ENCODE results near the gene SLC38A2.

DNA sequence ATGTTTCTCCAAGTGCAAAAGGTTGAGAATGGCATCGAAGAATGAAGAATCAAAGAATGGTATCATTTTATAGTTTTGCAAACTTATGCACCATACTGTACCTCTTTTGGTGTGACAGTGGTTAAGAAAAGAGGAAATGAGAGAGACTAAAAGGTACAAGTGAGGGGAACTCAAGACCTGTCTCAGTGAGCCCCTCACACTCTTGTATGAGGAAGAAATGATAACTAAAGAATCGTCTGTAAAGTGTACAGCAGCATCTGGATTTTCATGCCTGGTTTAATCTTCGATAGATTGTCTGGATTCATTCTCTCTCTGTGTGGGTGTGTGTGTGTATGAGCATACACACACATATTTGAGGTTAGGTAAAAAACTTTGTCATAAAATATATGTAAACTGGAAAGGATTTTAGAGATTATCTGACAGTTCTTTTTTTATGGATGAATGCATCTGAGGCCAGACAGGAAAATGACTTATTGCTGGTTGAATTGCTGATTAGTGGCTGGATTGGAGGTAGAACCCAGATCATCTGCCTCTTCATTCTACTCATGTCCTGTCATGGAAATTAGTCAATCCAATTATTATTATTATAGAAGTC, 16.0 kb upstream of the SLC38A2 start:
- TF ChIP-seq, protein P1, sequence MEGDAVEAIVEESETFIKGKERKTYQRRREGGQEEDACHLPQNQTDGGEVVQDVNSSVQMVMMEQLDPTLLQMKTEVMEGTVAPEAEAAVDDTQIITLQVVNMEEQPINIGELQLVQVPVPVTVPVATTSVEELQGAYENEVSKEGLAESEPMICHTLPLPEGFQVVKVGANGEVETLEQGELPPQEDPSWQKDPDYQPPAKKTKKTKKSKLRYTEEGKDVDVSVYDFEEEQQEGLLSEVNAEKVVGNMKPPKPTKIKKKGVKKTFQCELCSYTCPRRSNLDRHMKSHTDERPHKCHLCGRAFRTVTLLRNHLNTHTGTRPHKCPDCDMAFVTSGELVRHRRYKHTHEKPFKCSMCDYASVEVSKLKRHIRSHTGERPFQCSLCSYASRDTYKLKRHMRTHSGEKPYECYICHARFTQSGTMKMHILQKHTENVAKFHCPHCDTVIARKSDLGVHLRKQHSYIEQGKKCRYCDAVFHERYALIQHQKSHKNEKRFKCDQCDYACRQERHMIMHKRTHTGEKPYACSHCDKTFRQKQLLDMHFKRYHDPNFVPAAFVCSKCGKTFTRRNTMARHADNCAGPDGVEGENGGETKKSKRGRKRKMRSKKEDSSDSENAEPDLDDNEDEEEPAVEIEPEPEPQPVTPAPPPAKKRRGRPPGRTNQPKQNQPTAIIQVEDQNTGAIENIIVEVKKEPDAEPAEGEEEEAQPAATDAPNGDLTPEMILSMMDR (conservative IDR thresholded peaks at IDR 0.05; ENCODE audit: low read length) = no peak
- TF ChIP-seq EZH2phosphoT487 (IDR thresholded peaks at IDR 0.05; ENCODE audit: borderline replicate concordance) = no peak
